Mesendoderm (in vitro differentiated cells): ENCODE measurements around the gene HOXD10.
A peak's percentile ranks its signal among the peaks of the same experiment; 100 is the strongest.

Experiments used
- DNase-seq: peaks from one replicate; pipeline ENCODE4 v3.0.0; 2013
- H2AK5ac ChIP-seq: 2 replicates; pipeline ENCODE4 v1.6.1; 2013; ENCODE audit warnings: low read length, inconsistent platforms
- H2BK120ac ChIP-seq: 2 replicates; pipeline ENCODE4 v1.6.1; 2013; ENCODE audit warnings: low read depth, mild to moderate bottlenecking, low read length, moderate library complexity, mixed read lengths
- H2BK15ac ChIP-seq: replicated peaks from 2 replicates; pipeline ENCODE4 v1.6.1; 2013; ENCODE audit warnings: low read depth, mild to moderate bottlenecking, moderate library complexity
- H2BK5ac ChIP-seq: 2 replicates; pipeline ENCODE4 v1.6.1; 2013; ENCODE audit warnings: low read length, inconsistent platforms
- H3K18ac ChIP-seq: 2 replicates; pipeline ENCODE4 v1.6.1; 2013; ENCODE audit warnings: mild to moderate bottlenecking, low read length, mixed read lengths
- H3K23ac ChIP-seq: one replicate; pipeline ENCODE4 v1.6.1; 2013; ENCODE audit warnings: low read length
- H3K27ac ChIP-seq: 2 replicates; pipeline ENCODE4 v1.5.1; 2013; ENCODE audit warnings: low read depth, mild to moderate bottlenecking, inconsistent platforms, low read length, moderate library complexity
- H3K27me3 ChIP-seq: 2 replicates; pipeline ENCODE4 v1.6.1; 2013; ENCODE audit warnings: low read length, control low read depth, mild to moderate bottlenecking, inconsistent platforms; ENCODE audit not compliant: insufficient read depth, poor library complexity
- H3K36me3 ChIP-seq: 2 replicates; pipeline ENCODE4 v1.6.1; 2013; ENCODE audit warnings: low read length, inconsistent platforms; ENCODE audit not compliant: control insufficient read depth, insufficient read depth
- H3K4ac ChIP-seq: one replicate; pipeline ENCODE4 v1.6.1; 2013; ENCODE audit warnings: low read depth, mild to moderate bottlenecking, low read length, moderate library complexity
- H3K4me1 ChIP-seq: 2 replicates; pipeline ENCODE4 v1.6.1; 2013; ENCODE audit warnings: low read depth, low read length, inconsistent platforms; ENCODE audit not compliant: control insufficient read depth
- H3K4me2 ChIP-seq: 2 replicates; pipeline ENCODE4 v1.6.1; 2013; ENCODE audit warnings: low read length
- H3K4me3 ChIP-seq: 2 replicates; pipeline ENCODE4 v1.5.1; 2013; ENCODE audit warnings: mild to moderate bottlenecking, low read length
- H3K56ac ChIP-seq: one replicate; pipeline ENCODE4 v1.6.1; 2013; ENCODE audit warnings: low read length
- H3K79me1 ChIP-seq: 2 replicates; pipeline ENCODE4 v1.6.1; 2013; ENCODE audit warnings: low read length, inconsistent platforms
- H3K79me2 ChIP-seq: 2 replicates; pipeline ENCODE4 v1.6.1; 2013; ENCODE audit warnings: mild to moderate bottlenecking, low read length; ENCODE audit not compliant: control insufficient read depth, insufficient read depth
- H3K9ac ChIP-seq: 2 replicates; pipeline ENCODE4 v1.6.1; 2013; ENCODE audit warnings: low read length, inconsistent platforms
- H4K5ac ChIP-seq: one replicate; pipeline ENCODE4 v1.6.1; 2013; ENCODE audit warnings: low read length
- H4K8ac ChIP-seq: one replicate; pipeline ENCODE4 v1.6.1; 2013; ENCODE audit warnings: low read depth, mild to moderate bottlenecking, control low read depth, low read length, moderate library complexity
- WGBS: extraction: QIAGEN DNeasy Blood & Tissue Kit; methylation state at CpG from one replicate; pipeline ENCODE4 v1.1.7; 2013; ENCODE audit warnings: low lambda C conversion rate, missing lambda C conversion rate; ENCODE audit not compliant: insufficient coverage; ENCODE audit errors: extremely low coverage; 5-methylcytosine and 5-hydroxymethylcytosine counted together

Gene HOXD10

GRCh38 chr2:176149481-176149938, 32.9 kb downstream of the HOXD10 start:
- no peak overlapping the region for H3K4me2 ChIP-seq
- H3K9ac ChIP-seq: no peak overlapping the region
- no peaks in the 10 kb centered on the region for H3K36me3 ChIP-seq
- H4K5ac ChIP-seq: no peak overlapping the region
- no peak overlapping the region for H3K27ac ChIP-seq
- peaks cover 92% of the 10 kb centered on the region for H3K27me3 ChIP-seq
- no peak overlapping the region for H2AK5ac ChIP-seq
- H3K23ac ChIP-seq: no peak overlapping the region
- no peak overlapping the region for H3K56ac ChIP-seq
- H3K4ac ChIP-seq: no peak overlapping the region
- H3K79me2 ChIP-seq: no peaks in the 10 kb centered on the region
- H2BK120ac ChIP-seq: no peak overlapping the region
- no CpG with 5 or more reads among the region's 22 CpGs for WGBS
- H4K8ac ChIP-seq: no peak overlapping the region
- H2BK5ac ChIP-seq: no peak overlapping the region
- H3K79me1 ChIP-seq: no peaks in the 10 kb centered on the region
- DNase-seq: no peak
- no peak overlapping the region for H3K18ac ChIP-seq
- no peak overlapping the region for H2BK15ac ChIP-seq
- H3K4me1 ChIP-seq: no peaks in the 10 kb centered on the region
- H3K4me3 ChIP-seq: no peak overlapping the region

GRCh38 chr2:176149939-176150583, 33.5 kb downstream of the HOXD10 start:
- Histone ChIP-seq H3K27ac (no peak overlapping the region), H4K5ac (no peak overlapping the region), H3K23ac (peak overlapping the region; percentile 9), H3K56ac (no peak overlapping the region), H2BK5ac (no peak overlapping the region), H3K4me2 (no peak overlapping the region), H3K36me3 (no peaks in the 10 kb centered on the region), H3K79me2 (no peaks in the 10 kb centered on the region), H3K4ac (no peak overlapping the region), H3K4me3 (no peak overlapping the region), H2AK5ac (no peak overlapping the region), H3K27me3 (peaks cover 93% of the 10 kb centered on the region), H4K8ac (no peak overlapping the region), H3K9ac (no peak overlapping the region), H3K4me1 (no peaks in the 10 kb centered on the region), H3K79me1 (no peaks in the 10 kb centered on the region), H2BK120ac (no peak overlapping the region), H2BK15ac (no peak overlapping the region), H3K18ac (no peak overlapping the region)
- no CpG with 5 or more reads among the region's 24 CpGs for WGBS
- no peak for DNase-seq

- no peak overlapping the region for H3K18ac ChIP-seq
- no peak overlapping the region for H3K4ac ChIP-seq
- no peak overlapping the region for H3K4me2 ChIP-seq
- H3K4me3 ChIP-seq: no peak overlapping the region
- no peaks in the 10 kb centered on the region for H3K4me1 ChIP-seq
- no peak overlapping the region for H4K8ac ChIP-seq
- no peak overlapping the region for H3K27ac ChIP-seq
- no peak overlapping the region for H2BK120ac ChIP-seq
- H2AK5ac ChIP-seq: no peak overlapping the region
- H2BK5ac ChIP-seq: no peak overlapping the region
- no peak overlapping the region for H4K5ac ChIP-seq
- H3K9ac ChIP-seq: no peak overlapping the region
- H3K79me2 ChIP-seq: no peaks in the 10 kb centered on the region
- H3K27me3 ChIP-seq: peaks cover 93% of the 10 kb centered on the region
- DNase-seq: no peak
- H3K23ac ChIP-seq: no peak overlapping the region
- no peaks in the 10 kb centered on the region for H3K36me3 ChIP-seq
- no peak overlapping the region for H2BK15ac ChIP-seq
- WGBS: no CpG with 5 or more reads among the region's 14 CpGs
- H3K56ac ChIP-seq: no peak overlapping the region
- no peaks in the 10 kb centered on the region for H3K79me1 ChIP-seq
Observed at GRCh38 chr2:176150584-176151441, 34.2 kb downstream of the HOXD10 start.

- peak; percentile 36 for DNase-seq
- H2BK120ac ChIP-seq: no peak within 1 kb of the TSS
- H3K4me3 ChIP-seq: no peak within 1 kb of the TSS
- no peaks in the 10 kb centered on the region for H3K4me1 ChIP-seq
- peak within 1 kb of the TSS; percentile 7 for H3K56ac ChIP-seq
- H3K23ac ChIP-seq: no peak within 1 kb of the TSS
- WGBS: no CpG with 5 or more reads among the region's 55 CpGs
- H3K4ac ChIP-seq: no peak within 1 kb of the TSS
- peak within 1 kb of the TSS; percentile 46 for H3K4me2 ChIP-seq
- H3K79me2 ChIP-seq: no peaks in the 10 kb centered on the region
- H3K18ac ChIP-seq: no peak within 1 kb of the TSS
- H2AK5ac ChIP-seq: no peak within 1 kb of the TSS
- no peak within 1 kb of the TSS for H2BK5ac ChIP-seq
- no peaks in the 10 kb centered on the region for H3K79me1 ChIP-seq
- no peak within 1 kb of the TSS for H4K5ac ChIP-seq
- no peaks in the 10 kb centered on the region for H3K36me3 ChIP-seq
- no peak within 1 kb of the TSS for H4K8ac ChIP-seq
- H3K9ac ChIP-seq: no peak within 1 kb of the TSS
- peaks cover 93% of the 10 kb centered on the region for H3K27me3 ChIP-seq
- no peak within 1 kb of the TSS for H2BK15ac ChIP-seq
- H3K27ac ChIP-seq: no peak within 1 kb of the TSS
Observed at GRCh38 chr2:176151442-176152287, 35.1 kb downstream of the HOXD10 start, which contains the start of gene HOXD4. Gene HOXD4 (plus strand): TSS chr2:176151550. CDS start chr2:176151634, 84 bp downstream.

GRCh38 chr2:176152350-176153181, 36.0 kb downstream of the HOXD10 start:
- Histone ChIP-seq H3K79me2 (no peaks in the 10 kb centered on the region), H3K27ac (no peak overlapping the region), H3K18ac (no peak overlapping the region), H2BK120ac (no peak overlapping the region), H3K56ac (no peak overlapping the region), H4K8ac (no peak overlapping the region), H2BK5ac (no peak overlapping the region), H3K36me3 (no peaks in the 10 kb centered on the region), H3K79me1 (no peaks in the 10 kb centered on the region), H2BK15ac (no peak overlapping the region), H3K4me3 (no peak overlapping the region), H2AK5ac (no peak overlapping the region), H4K5ac (no peak overlapping the region), H3K9ac (no peak overlapping the region), H3K4ac (no peak overlapping the region), H3K27me3 (peaks cover 93% of the 10 kb centered on the region), H3K4me2 (no peak overlapping the region), H3K23ac (no peak overlapping the region), H3K4me1 (no peaks in the 10 kb centered on the region)
- DNase-seq: no peak
- WGBS: no CpG with 5 or more reads among the region's 48 CpGs
